Measurements from ENCODE around the gene SYNE1.

GRCh38 chr6:152301021-152301764 lies 336.0 kb downstream of the SYNE1 start:
- TF ChIP-seq CREM (CRISPR knock-in tag; IDR thresholded peaks at IDR 0.05) (no peak), CREB1 (CRISPR knock-in tag; IDR thresholded peaks at IDR 0.05) (no peak), CTCF (IDR thresholded peaks at IDR 0.05) (no peak), NFE2L1 (CRISPR knock-in tag; IDR thresholded peaks at IDR 0.05) (no peak), NFATC4 (CRISPR knock-in tag; IDR thresholded peaks at IDR 0.05) (no peak), TP53 (CRISPR knock-in tag; IDR thresholded peaks at IDR 0.05) (no peak), TEAD4 (CRISPR knock-in tag; IDR thresholded peaks at IDR 0.05) (no peak), ZNF263 (CRISPR knock-in tag; IDR thresholded peaks at IDR 0.05; ENCODE audit: low read depth) (no peak), E2F1 (CRISPR knock-in tag; IDR thresholded peaks at IDR 0.05) (no peak), MAX (CRISPR knock-in tag; IDR thresholded peaks at IDR 0.05) (no peak), ZBTB43 (CRISPR knock-in tag; IDR thresholded peaks at IDR 0.05) (no peak), JAZF1 (CRISPR knock-in tag; IDR thresholded peaks at IDR 0.05) (no peak)

Data from WTC11 (cell line).